Mammary epithelial cell (primary cell): ENCODE measurements around the gene DRAP1.

ENCODE experiments used
- EZH2 ChIP-seq: IDR thresholded peaks from 2 replicates; pipeline ENCODE4 v1.6.1; 2012; ENCODE audit warnings: low read length, inconsistent platforms, borderline replicate concordance
- TF ChIP-seq, protein P1 (sequence below), 2 donors: IDR thresholded peaks in 1 of 2; conservative IDR thresholded peaks in 1 of 2; 2 replicates each; pipeline ENCODE4 v1.5.1; 2011 to 2012; ENCODE audit warnings: inconsistent platforms in 2 of 2, low read length in 2 of 2, mild to moderate bottlenecking in 2 of 2, control low read depth in 1 of 2, low read depth in 1 of 2; ENCODE audit not compliant: insufficient read depth in 1 of 2; ENCODE audit errors: extremely low read depth in 1 of 2

DNA sequence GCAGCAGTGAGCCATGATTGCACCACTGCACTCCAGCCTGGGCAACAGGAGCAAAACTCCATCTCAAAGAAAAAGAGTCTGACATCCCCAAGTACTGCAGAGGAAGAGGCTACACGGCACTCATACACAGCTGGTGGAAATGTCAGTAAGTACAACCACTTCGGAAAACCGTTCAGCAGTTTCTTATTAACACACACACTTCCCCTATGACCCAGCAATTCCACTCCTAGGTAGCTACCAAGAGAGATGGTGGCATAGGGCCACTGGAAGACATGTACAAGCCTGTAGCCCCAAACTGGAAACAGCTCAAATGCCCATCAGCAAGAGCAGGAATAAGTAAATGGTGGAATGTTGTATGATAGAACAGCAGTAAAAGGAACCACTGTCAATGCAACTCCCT lies 3.3 kb downstream of the DRAP1 start:
- TF ChIP-seq, protein P1, sequence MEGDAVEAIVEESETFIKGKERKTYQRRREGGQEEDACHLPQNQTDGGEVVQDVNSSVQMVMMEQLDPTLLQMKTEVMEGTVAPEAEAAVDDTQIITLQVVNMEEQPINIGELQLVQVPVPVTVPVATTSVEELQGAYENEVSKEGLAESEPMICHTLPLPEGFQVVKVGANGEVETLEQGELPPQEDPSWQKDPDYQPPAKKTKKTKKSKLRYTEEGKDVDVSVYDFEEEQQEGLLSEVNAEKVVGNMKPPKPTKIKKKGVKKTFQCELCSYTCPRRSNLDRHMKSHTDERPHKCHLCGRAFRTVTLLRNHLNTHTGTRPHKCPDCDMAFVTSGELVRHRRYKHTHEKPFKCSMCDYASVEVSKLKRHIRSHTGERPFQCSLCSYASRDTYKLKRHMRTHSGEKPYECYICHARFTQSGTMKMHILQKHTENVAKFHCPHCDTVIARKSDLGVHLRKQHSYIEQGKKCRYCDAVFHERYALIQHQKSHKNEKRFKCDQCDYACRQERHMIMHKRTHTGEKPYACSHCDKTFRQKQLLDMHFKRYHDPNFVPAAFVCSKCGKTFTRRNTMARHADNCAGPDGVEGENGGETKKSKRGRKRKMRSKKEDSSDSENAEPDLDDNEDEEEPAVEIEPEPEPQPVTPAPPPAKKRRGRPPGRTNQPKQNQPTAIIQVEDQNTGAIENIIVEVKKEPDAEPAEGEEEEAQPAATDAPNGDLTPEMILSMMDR (conservative IDR thresholded peaks at IDR 0.05 in 1 of 2, IDR thresholded peaks at IDR 0.05 in 1 of 2; ENCODE audit: extremely low read depth in 1 of 2, insufficient read depth in 1 of 2, low read depth in 1 of 2, low read length in 2 of 2), result no peak
- TF ChIP-seq EZH2, result no peak
